MM.1S (cell line): ENCODE data around the gene PSORS1C1.
A peak's percentile ranks its signal among the peaks of the same experiment; 100 is the strongest.
"Not testable (repeated sequence)": the region's sequence is repeated elsewhere in the genome, so short reads cannot be mapped to it uniquely, and the experiment has no call there.

Experiments used
- DNase-seq: peaks from one replicate; pipeline ENCODE4 v3.0.0-alpha.2; 2015
- H2AFZ ChIP-seq: fragments of 300-600 bp; sonication (generic); 2 replicates; pipeline ENCODE4 v1.6.0; 2016; ENCODE audit warnings: antibody characterized with exemption, low read length
- H3F3A ChIP-seq: fragments of 300-600 bp; sonication (generic); 2 replicates; pipeline ENCODE4 v1.6.1; 2016; ENCODE audit warnings: mild to moderate bottlenecking, antibody characterized with exemption, low read length, moderate library complexity, mixed read lengths; ENCODE audit not compliant: insufficient read depth
- H3K27ac ChIP-seq: fragments of 300-600 bp; sonication (generic); 2 replicates; pipeline ENCODE4 v1.5.1; 2016; ENCODE audit warnings: mild to moderate bottlenecking, low read length
- H3K27me3 ChIP-seq: fragments of 300-600 bp; sonication (generic); replicated peaks from 2 replicates; pipeline ENCODE4 v1.6.0; 2016; ENCODE audit warnings: low read length; ENCODE audit not compliant: insufficient read depth
- H3K36me3 ChIP-seq: fragments of 300-600 bp; sonication (generic); replicated peaks from 2 replicates; pipeline ENCODE4 v1.6.1; 2016; ENCODE audit warnings: mild to moderate bottlenecking, low read length, mixed read lengths; ENCODE audit not compliant: insufficient read depth
- H3K4me1 ChIP-seq: fragments of 300-600 bp; sonication (generic); 2 replicates; pipeline ENCODE4 v1.6.1; 2016; ENCODE audit warnings: low read length, mixed read lengths
- H3K4me2 ChIP-seq: fragments of 300-600 bp; sonication (generic); 2 replicates; pipeline ENCODE4 v1.6.0; 2016; ENCODE audit warnings: low read depth, low read length
- H3K4me3 ChIP-seq: fragments of 300-600 bp; sonication (generic); 2 replicates; pipeline ENCODE4 v1.5.1; 2016; ENCODE audit warnings: low read length, mixed read lengths
- H3K79me2 ChIP-seq: fragments of 300-600 bp; sonication (generic); 2 replicates; pipeline ENCODE4 v1.6.1; 2016; ENCODE audit warnings: mixed run types, low read length, mixed read lengths
- H3K9ac ChIP-seq: fragments of 300-600 bp; sonication (generic); 2 replicates; pipeline ENCODE4 v1.6.1; 2016; ENCODE audit warnings: low read length, mixed read lengths
- H3K9me2 ChIP-seq: fragments of 300-600 bp; sonication (generic); replicated peaks from 2 replicates; pipeline ENCODE4 v1.6.1; 2016; ENCODE audit warnings: mild to moderate bottlenecking, low read length, mixed read lengths; ENCODE audit not compliant: insufficient read depth
- H3K9me3 ChIP-seq: fragments of 300-600 bp; sonication (generic); replicated peaks from 2 replicates; pipeline ENCODE4 v1.6.1; 2016; ENCODE audit warnings: mild to moderate bottlenecking, low read length, mixed read lengths; ENCODE audit not compliant: insufficient read depth
- H4K20me1 ChIP-seq: fragments of 300-600 bp; sonication (generic); 2 replicates; pipeline ENCODE4 v1.6.1; 2016; ENCODE audit warnings: mild to moderate bottlenecking, low read length, moderate library complexity, mixed read lengths; ENCODE audit not compliant: insufficient read depth
- EZH2 ChIP-seq: fragments of 300-600 bp; sonication (generic); optimal IDR thresholded peaks from 2 replicates; pipeline ENCODE3; 2017; ENCODE audit warnings: low read depth, mild to moderate bottlenecking, antibody characterized with exemption, low read length, mixed read lengths
- EZH2phosphoT487 ChIP-seq: fragments of 300-600 bp; sonication (generic); IDR thresholded peaks from 2 replicates; pipeline ENCODE4 v1.6.1; 2018; ENCODE audit warnings: antibody characterized with exemption, low read length
- TF ChIP-seq, protein P1 (sequence below): fragments of 300-600 bp; sonication (generic); IDR thresholded peaks from 2 replicates; pipeline ENCODE4 v1.5.1; 2016; ENCODE audit warnings: antibody characterized with exemption, low read length, mixed read lengths

The PSORS1C1 gene

DNA sequence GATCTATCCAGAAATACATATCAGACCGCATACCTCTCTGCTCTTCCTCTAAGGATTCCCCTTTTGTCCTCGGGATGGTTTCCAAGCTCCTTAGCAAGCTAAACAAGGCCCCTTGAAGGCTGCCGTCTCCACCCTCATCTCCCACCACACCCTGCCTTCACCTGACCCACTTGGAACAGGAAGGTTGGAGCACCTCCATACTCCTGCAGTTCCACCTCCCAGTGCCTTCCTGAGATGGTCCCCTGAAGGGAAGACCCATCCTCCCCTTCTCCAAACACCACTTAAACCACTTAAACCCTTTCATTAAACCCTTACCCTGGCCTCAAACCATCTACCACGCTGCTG is 64.4 kb downstream of the PSORS1C1 start:
- Histone ChIP-seq H3K27me3 (no peaks in the 10 kb centered on the region), H3F3A (no peaks in the 10 kb centered on the region), H3K9me3 (no peaks in the 10 kb centered on the region), H3K9me2 (no peaks in the 10 kb centered on the region), H4K20me1 (no peaks in the 10 kb centered on the region), H3K36me3 (no peaks in the 10 kb centered on the region), H3K4me2 (no peak overlapping the region), H3K79me2 (0 out of 2 replicates have a peak, but pooled peaks cover 4% of the 10 kb centered on the region), H3K4me1 (no peaks in the 10 kb centered on the region), H3K9ac (no peak overlapping the region), H2AFZ (no peak overlapping the region), H3K4me3 (no peak overlapping the region), H3K27ac (no peak overlapping the region)
- no peak for DNase-seq
- no peak for TF ChIP-seq EZH2phosphoT487
- TF ChIP-seq EZH2 = no peak
- TF ChIP-seq, protein P1, sequence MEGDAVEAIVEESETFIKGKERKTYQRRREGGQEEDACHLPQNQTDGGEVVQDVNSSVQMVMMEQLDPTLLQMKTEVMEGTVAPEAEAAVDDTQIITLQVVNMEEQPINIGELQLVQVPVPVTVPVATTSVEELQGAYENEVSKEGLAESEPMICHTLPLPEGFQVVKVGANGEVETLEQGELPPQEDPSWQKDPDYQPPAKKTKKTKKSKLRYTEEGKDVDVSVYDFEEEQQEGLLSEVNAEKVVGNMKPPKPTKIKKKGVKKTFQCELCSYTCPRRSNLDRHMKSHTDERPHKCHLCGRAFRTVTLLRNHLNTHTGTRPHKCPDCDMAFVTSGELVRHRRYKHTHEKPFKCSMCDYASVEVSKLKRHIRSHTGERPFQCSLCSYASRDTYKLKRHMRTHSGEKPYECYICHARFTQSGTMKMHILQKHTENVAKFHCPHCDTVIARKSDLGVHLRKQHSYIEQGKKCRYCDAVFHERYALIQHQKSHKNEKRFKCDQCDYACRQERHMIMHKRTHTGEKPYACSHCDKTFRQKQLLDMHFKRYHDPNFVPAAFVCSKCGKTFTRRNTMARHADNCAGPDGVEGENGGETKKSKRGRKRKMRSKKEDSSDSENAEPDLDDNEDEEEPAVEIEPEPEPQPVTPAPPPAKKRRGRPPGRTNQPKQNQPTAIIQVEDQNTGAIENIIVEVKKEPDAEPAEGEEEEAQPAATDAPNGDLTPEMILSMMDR = no peak

DNA sequence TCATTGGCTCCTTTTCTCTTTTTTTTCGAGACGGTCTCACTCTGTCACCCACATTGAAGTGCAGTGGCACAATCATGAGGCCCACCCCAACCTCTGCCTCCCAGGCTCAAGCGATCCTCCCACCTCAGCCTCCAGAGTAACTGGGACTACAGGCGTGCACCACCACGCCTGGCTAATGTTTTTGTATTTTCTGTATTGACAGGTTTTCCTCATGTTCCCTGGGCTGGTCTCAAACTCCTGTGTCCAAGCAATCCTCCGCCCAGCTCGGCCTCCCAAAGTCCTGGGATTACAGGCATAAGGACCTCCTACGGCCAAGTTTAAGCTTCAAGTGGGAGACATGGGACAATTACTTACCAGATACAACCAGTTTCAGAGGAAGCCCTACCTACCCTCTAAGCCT is 65.3 kb downstream of the PSORS1C1 start:
- Histone ChIP-seq H2AFZ (peak overlapping the region; percentile 64), H3K4me2 (peak overlapping the region; percentile 79; the same call in 1 of the 2 replicates)

GRCh38 chr6:31180500-31180899 is 65.9 kb downstream of the PSORS1C1 start:
- H4K20me1 ChIP-seq = no peaks in the 10 kb centered on the region
- H2AFZ ChIP-seq = peak overlapping the region; percentile 64
- H3K4me3 ChIP-seq = peak overlapping the region; percentile 76
- no peak for TF ChIP-seq EZH2
- no peak for TF ChIP-seq EZH2phosphoT487
- TF ChIP-seq, protein P1 = no peak
- peak overlapping the region; percentile 79; the same call in 1 of the 2 replicates for H3K4me2 ChIP-seq
- H3K27me3 ChIP-seq = no peaks in the 10 kb centered on the region
- no peaks in the 10 kb centered on the region for H3F3A ChIP-seq
- H3K4me1 ChIP-seq = no peaks in the 10 kb centered on the region
- 0 out of 2 replicates have a peak, but pooled peaks cover 4% of the 10 kb centered on the region for H3K79me2 ChIP-seq
- H3K9me3 ChIP-seq = no peaks in the 10 kb centered on the region
- H3K27ac ChIP-seq = no peak overlapping the region
- H3K9me2 ChIP-seq = no peaks in the 10 kb centered on the region
- peak; percentile 89 for DNase-seq
- no peaks in the 10 kb centered on the region for H3K36me3 ChIP-seq
- H3K9ac ChIP-seq = peak overlapping the region; percentile 52; the same call in 1 of the 2 replicates

More for the DNA sequence above, 65.3 kb downstream of the PSORS1C1 start:
- DNase-seq = no peak
- Histone ChIP-seq H3K79me2 (0 out of 2 replicates have a peak, but pooled peaks cover 4% of the 10 kb centered on the region), H3K27ac (no peak overlapping the region), H3K36me3 (no peaks in the 10 kb centered on the region), H3K4me1 (no peaks in the 10 kb centered on the region), H3K4me3 (peak overlapping the region; percentile 76), H3K9ac (peak overlapping the region; percentile 52; the same call in 1 of the 2 replicates), H4K20me1 (no peaks in the 10 kb centered on the region), H3K9me3 (no peaks in the 10 kb centered on the region), H3K27me3 (no peaks in the 10 kb centered on the region), H3K9me2 (no peaks in the 10 kb centered on the region), H3F3A (no peaks in the 10 kb centered on the region)
- TF ChIP-seq, protein P1 = no peak
- TF ChIP-seq EZH2 = no peak

DNA sequence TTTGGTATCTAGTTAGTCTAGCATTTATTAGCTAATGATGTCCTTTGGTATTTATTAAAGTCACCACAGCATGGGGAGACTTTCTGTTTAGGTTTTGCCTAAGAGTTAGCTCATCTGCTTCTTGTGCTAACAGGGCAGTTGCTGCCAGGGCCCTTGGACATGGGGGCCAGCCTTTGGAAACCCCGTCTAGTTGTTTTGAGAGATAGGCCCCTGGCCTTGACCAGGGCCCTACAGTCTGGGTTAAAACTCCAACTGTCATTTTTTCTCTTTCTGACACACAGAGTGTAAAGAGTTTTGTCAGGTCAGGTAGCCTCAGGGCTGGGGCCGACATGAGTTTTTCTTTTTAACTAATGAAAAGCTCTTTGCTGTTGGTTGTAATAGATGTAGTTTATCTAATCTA is 68.7 kb downstream of the PSORS1C1 start:
- not testable (repeated sequence) for H3K9me2 ChIP-seq, H3K79me2 ChIP-seq, H3K4me1 ChIP-seq, H3K9ac ChIP-seq, H3K4me2 ChIP-seq, H2AFZ ChIP-seq, DNase-seq, H3K4me3 ChIP-seq, H3K9me3 ChIP-seq, H3K36me3 ChIP-seq, H3K27ac ChIP-seq, H4K20me1 ChIP-seq, H3F3A ChIP-seq, H3K27me3 ChIP-seq

DNA sequence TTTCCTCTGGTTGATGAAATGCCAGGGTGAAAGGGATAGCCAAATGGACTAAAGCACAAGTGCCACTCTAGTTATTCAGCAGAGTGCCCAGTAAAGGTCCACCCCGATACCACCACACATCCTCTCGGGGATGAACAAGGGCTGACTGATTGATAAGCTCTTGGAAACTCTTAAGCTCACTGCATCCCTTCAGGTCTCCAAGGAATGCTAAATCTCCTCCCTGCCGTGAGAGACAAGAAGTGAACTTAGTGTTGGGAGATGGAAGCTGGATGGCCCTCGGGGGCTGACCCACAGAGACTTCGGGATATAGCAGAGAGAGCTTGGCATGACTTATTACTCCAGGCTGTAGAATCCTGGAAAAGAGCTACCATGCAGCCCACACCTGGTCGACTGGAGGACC is 69.3 kb downstream of the PSORS1C1 start:
- H3K4me2 ChIP-seq = not testable (repeated sequence)

GRCh38 chr6:31185695-31186051 is 71.1 kb downstream of the PSORS1C1 start:
- H3K27me3 ChIP-seq, H3K4me2 ChIP-seq, H3K4me1 ChIP-seq, H3K9ac ChIP-seq, H3K27ac ChIP-seq, H3K9me2 ChIP-seq, H3K4me3 ChIP-seq, H3K36me3 ChIP-seq, H2AFZ ChIP-seq, DNase-seq, H3F3A ChIP-seq, H4K20me1 ChIP-seq, H3K9me3 ChIP-seq, H3K79me2 ChIP-seq: not testable (repeated sequence)

More for the DNA sequence above, 69.3 kb downstream of the PSORS1C1 start:
- not testable (repeated sequence) for H3K4me3 ChIP-seq, H3K79me2 ChIP-seq, H3K9me3 ChIP-seq, H3K4me1 ChIP-seq, H3K27ac ChIP-seq, H3K27me3 ChIP-seq, DNase-seq, H3K9me2 ChIP-seq, H4K20me1 ChIP-seq, H3K9ac ChIP-seq, H3K36me3 ChIP-seq, H2AFZ ChIP-seq, H3F3A ChIP-seq
